B cell (primary cell): Measurements from ENCODE around the gene ITSN2. TPM values are rescaled to one million over a fixed set of nuclear protein-coding genes. Genes with fewer than 3 reads are reported as not detected.

Experiments
- ATAC-seq: fragments of 200-7000 bp; cut with Tn5 transposase; one replicate; pipeline ENCODE4 v1.10.0; 2021; ENCODE audit warnings: low read depth, mild to moderate bottlenecking, moderate number of reproducible peaks, moderate library complexity
- CTCF ChIA-PET: fragments of 350-600 bp; sonication (Branson Sonifier 250); formaldehyde crosslinking; loops from one replicate; lab custom pipeline; 2021; ENCODE audit warnings: antibody characterized with exemption, inconsistent platforms; lab: Charles Lee
- POLR2A ChIA-PET: fragments of 350-600 bp; sonication (Branson Sonifier 250); formaldehyde crosslinking; loops from one replicate; lab custom pipeline; 2021; ENCODE audit warnings: antibody characterized with exemption; lab: Charles Lee
- DNase-seq: peaks from one replicate; pipeline ENCODE4 v3.0.0; 2013
- H2AFZ ChIP-seq: 2 replicates; pipeline ENCODE4 v1.6.1; 2012; ENCODE audit warnings: mild to moderate bottlenecking, low read depth, low read length; ENCODE audit not compliant: insufficient read depth, poor library complexity, severe bottlenecking
- H3K27ac ChIP-seq, 2 donors: 1 replicate in 1 of 2; 2 replicates in 1 of 2; pipeline ENCODE4 v1.5.1; 2012 to 2013; ENCODE audit warnings: low read length in 2 of 2, mild to moderate bottlenecking in 2 of 2, moderate library complexity in 1 of 2
- H3K27me3 ChIP-seq, 4 experiments: fragments of 200-600 bp in 1 of 4; sonication (generic) in 1 of 4; replicated peaks in 1 of 4; 1 replicate in 2 of 4; 2 replicates in 2 of 4; pipeline versions ENCODE4 v1.6.1 to v1.7.0; 2013 to 2016; ENCODE audit warnings: low read length in 3 of 4, mild to moderate bottlenecking in 2 of 4, mixed read lengths in 1 of 4, moderate library complexity in 1 of 4; ENCODE audit not compliant: insufficient read depth in 4 of 4, control insufficient read depth in 3 of 4; ENCODE audit errors: control extremely low read depth in 1 of 4
- H3K36me3 ChIP-seq, 2 experiments: replicated peaks in 1 of 2; 1 replicate in 1 of 2; 2 replicates in 1 of 2; pipeline versions ENCODE4 v1.6.1 to v1.7.1; 2013; ENCODE audit warnings: low read length in 1 of 2; ENCODE audit not compliant: insufficient read depth in 2 of 2, control insufficient read depth in 1 of 2; ENCODE audit errors: control extremely low read depth in 1 of 2, extremely low read depth in 1 of 2
- H3K4me1 ChIP-seq, 2 donors: fragments of 200-600 bp in 1 of 2; sonication (generic) in 1 of 2; 1 replicate in 1 of 2; 2 replicates in 1 of 2; pipeline versions ENCODE4 v1.5.1 to v1.6.1; 2013 to 2017; ENCODE audit warnings: low read length in 2 of 2; ENCODE audit not compliant: control insufficient read depth in 2 of 2, insufficient read depth in 2 of 2
- H3K4me2 ChIP-seq: replicated peaks from 2 replicates; pipeline ENCODE3; 2012; ENCODE audit warnings: mild to moderate bottlenecking, low read depth, low read length; ENCODE audit not compliant: poor library complexity, severe bottlenecking
- H3K4me3 ChIP-seq, 5 experiments: fragments of 200-600 bp in 1 of 5; sonication (generic) in 1 of 5; 1 replicate in 3 of 5; 2 replicates in 2 of 5; pipeline versions ENCODE4 v1.5.1 to v1.7.0; 2011 to 2016; ENCODE audit warnings: low read length in 4 of 5, mild to moderate bottlenecking in 4 of 5, low read depth in 2 of 5, control low read depth in 1 of 5, moderate library complexity in 1 of 5; ENCODE audit not compliant: insufficient read depth in 1 of 5; ENCODE audit errors: control extremely low read depth in 1 of 5, extremely low read depth in 1 of 5
- H3K79me2 ChIP-seq: fragments of 200-600 bp; sonication (generic); one replicate; pipeline ENCODE4 v1.6.0; 2016; ENCODE audit warnings: low read length; ENCODE audit not compliant: control insufficient read depth, insufficient read depth
- H3K9ac ChIP-seq: fragments of 200-600 bp; sonication (generic); 2 replicates; pipeline ENCODE4 v1.6.1; 2017; ENCODE audit warnings: mild to moderate bottlenecking, low read length, moderate library complexity
- H3K9me3 ChIP-seq, 3 donors: one replicate each; pipeline versions ENCODE4 v1.6.1 to v1.7.1; 2013; ENCODE audit warnings: low read length in 2 of 3; ENCODE audit not compliant: control insufficient read depth in 2 of 3, insufficient read depth in 1 of 3; ENCODE audit errors: control extremely low read depth in 1 of 3
- H4K20me1 ChIP-seq: 2 replicates; pipeline ENCODE4 v1.6.0; 2012; ENCODE audit warnings: mild to moderate bottlenecking, low read length; ENCODE audit not compliant: insufficient read depth, control insufficient read depth, poor library complexity, severe bottlenecking
- H3K27ac Mint-ChIP-seq: one replicate; pipeline ENCODE4 v1.8.0; 2021; ENCODE audit warnings: mixed read lengths
- H3K27me3 Mint-ChIP-seq: one replicate; pipeline ENCODE4 v1.8.0; 2021; ENCODE audit warnings: mixed read lengths
- H3K4me1 Mint-ChIP-seq: one replicate; pipeline ENCODE4 v1.8.0; 2021; ENCODE audit warnings: mixed read lengths
- H3K4me3 Mint-ChIP-seq: one replicate; pipeline ENCODE4 v1.8.0; 2021; ENCODE audit warnings: mixed read lengths
- H3K9me3 Mint-ChIP-seq: one replicate; pipeline ENCODE4 v1.8.0; 2022; ENCODE audit warnings: mixed read lengths; ENCODE audit not compliant: insufficient read depth
- EZH2 ChIP-seq: IDR thresholded peaks from 2 replicates; pipeline ENCODE4 v1.6.1; 2012; ENCODE audit warnings: borderline replicate concordance, low read depth, mild to moderate bottlenecking, moderate library complexity, low read length; ENCODE audit not compliant: insufficient read depth, poor library complexity, severe bottlenecking
- WGBS: methylation state at CpG from one replicate; pipeline ENCODE4 v1.1.5; 2013; ENCODE audit warnings: missing lambda C conversion rate; ENCODE audit not compliant: insufficient coverage; 5-methylcytosine and 5-hydroxymethylcytosine counted together
- intact Hi-C: fragments of 100-400 bp; cut with micrococcal nuclease; formaldehyde crosslinking; loops from one replicate; pipeline ENCODE4 v1.10.0; 2022
- polyA plus RNA-seq: library from polyadenylated mRNA; depleted of rRNA; stranded (reverse); fragments of >200 nt; gene quantifications from 2 replicates; pipeline ENCODE4 v1.2.3, GENCODE V29; 2012
- total RNA-seq, 2 donors: library from RNA; stranded (reverse); fragments of 120-200 nt in 1 of 2; gene quantifications; 1 replicate in 1 of 2; 2 replicates in 1 of 2; pipeline versions ENCODE4 v1.2.3 to v1.2.4, GENCODE V29; 2013 to 2022
- TF ChIP-seq, protein P1 (sequence below): fragments of 200-600 bp; IDR thresholded peaks from one replicate; pipeline ENCODE4 v1.8.0; 2022; ENCODE audit warnings: antibody characterized with exemption, mild to moderate bottlenecking

ITSN2 gene
- total and polyA plus RNA-seq, 2 donors (not counting 1 experiment from before 2014, with no cell fraction given), result 107 to 200 TPM

DNA sequence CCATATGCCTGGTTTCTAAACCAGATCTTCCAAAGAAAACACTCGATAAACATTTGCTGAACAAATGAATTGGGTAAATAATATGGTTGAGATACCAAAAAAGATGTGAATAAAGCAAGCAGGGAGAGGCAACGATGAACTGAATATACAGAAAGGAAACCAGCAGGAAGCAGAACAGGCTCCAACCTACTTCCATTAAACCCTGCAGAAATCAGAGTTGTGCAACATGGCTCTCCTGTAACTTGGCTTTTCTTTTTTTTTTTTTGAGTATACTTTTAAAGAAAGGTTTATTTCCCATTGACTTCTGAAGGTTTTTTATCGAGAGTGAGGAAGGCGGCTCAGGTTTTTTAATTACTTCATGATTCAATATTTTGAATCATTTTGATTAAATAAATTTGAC lies 23.5 kb downstream of the ITSN2 start:
- H3K27me3 ChIP-seq, result no peaks in the 10 kb centered on the region
- peak overlapping the region; percentile 13 for H3K4me2 ChIP-seq
- H3K27ac ChIP-seq, result peak overlapping the region in 1 of 2 donors; percentile 57
- H3K9me3 Mint-ChIP-seq, result no peaks in the 10 kb centered on the region
- no CpG with 5 or more reads among the region's 4 CpGs for WGBS
- ChIA-PET CTCF (no interaction called here), POLR2A (interaction anchor here (0.7 kb wide), 1 partner anchor 24 kb away, joined by 3 read pairs; no protein-coding TSS in a partner anchor)
- no peak overlapping the region for H3K4me3 ChIP-seq
- intact Hi-C loops, result no loop called here
- H3K36me3 ChIP-seq, result peaks cover 0 to 2% of the 10 kb centered on the region in 2 experiments
- no peak overlapping the region for H2AFZ ChIP-seq
- H3K79me2 ChIP-seq, result peaks cover 94% of the 10 kb centered on the region
- peaks cover 38% of the 10 kb centered on the region for H4K20me1 ChIP-seq
- H3K4me3 Mint-ChIP-seq, result no peak overlapping the region
- H3K9ac ChIP-seq, result no peak overlapping the region
- DNase-seq (no peak), ATAC-seq (no peak)
- peaks cover 0 to 5% (median 0%) of the 10 kb centered on the region in 3 donors for H3K9me3 ChIP-seq
- H3K27ac Mint-ChIP-seq, result peak overlapping the region; percentile 66
- peaks cover 77% of the 10 kb centered on the region for H3K4me1 Mint-ChIP-seq
- peaks cover 69 to 71% of the 10 kb centered on the region in 2 donors for H3K4me1 ChIP-seq
- H3K27me3 Mint-ChIP-seq, result no peaks in the 10 kb centered on the region
- TF ChIP-seq, protein P1, sequence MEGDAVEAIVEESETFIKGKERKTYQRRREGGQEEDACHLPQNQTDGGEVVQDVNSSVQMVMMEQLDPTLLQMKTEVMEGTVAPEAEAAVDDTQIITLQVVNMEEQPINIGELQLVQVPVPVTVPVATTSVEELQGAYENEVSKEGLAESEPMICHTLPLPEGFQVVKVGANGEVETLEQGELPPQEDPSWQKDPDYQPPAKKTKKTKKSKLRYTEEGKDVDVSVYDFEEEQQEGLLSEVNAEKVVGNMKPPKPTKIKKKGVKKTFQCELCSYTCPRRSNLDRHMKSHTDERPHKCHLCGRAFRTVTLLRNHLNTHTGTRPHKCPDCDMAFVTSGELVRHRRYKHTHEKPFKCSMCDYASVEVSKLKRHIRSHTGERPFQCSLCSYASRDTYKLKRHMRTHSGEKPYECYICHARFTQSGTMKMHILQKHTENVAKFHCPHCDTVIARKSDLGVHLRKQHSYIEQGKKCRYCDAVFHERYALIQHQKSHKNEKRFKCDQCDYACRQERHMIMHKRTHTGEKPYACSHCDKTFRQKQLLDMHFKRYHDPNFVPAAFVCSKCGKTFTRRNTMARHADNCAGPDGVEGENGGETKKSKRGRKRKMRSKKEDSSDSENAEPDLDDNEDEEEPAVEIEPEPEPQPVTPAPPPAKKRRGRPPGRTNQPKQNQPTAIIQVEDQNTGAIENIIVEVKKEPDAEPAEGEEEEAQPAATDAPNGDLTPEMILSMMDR, result no peak
- TF ChIP-seq EZH2, result no peak

DNA sequence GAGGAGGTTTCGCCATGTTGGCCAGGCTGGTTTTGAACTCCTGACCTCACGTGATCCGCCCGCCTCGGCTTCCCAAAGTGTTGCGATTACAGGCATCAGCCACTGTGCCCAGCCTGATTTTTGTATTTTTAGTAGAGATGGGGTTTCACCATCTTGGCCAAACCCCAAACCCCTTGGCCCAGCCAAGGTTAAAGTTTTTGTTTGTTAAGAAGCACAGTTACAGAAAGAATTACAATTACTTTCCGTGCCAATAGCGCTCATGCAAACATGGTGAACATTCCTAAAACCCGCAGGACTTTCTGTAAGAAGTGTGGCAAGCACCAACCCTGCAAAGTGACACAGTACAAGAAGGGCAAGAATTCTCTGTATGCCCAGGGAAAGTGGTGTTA lies 26.1 kb downstream of the ITSN2 start:
- H3K4me2 ChIP-seq, result no peak overlapping the region
- H3K9ac ChIP-seq, result no peak overlapping the region
- TF ChIP-seq, protein P1, result no peak
- TF ChIP-seq EZH2, result no peak
- peaks cover 16% of the 10 kb centered on the region for H4K20me1 ChIP-seq
- no peak overlapping the region for H2AFZ ChIP-seq
- peaks cover 0 to 5% (median 0%) of the 10 kb centered on the region in 3 donors for H3K9me3 ChIP-seq
- WGBS, result 80% methylated on average over 5 of the region's 9 CpGs
- DNase-seq (no peak), ATAC-seq (no peak)
- H3K27me3 Mint-ChIP-seq, result no peaks in the 10 kb centered on the region
- no peaks in the 10 kb centered on the region for H3K9me3 Mint-ChIP-seq
- H3K27me3 ChIP-seq, result no peaks in the 10 kb centered on the region
- ChIA-PET POLR2A (no interaction called here), CTCF (no interaction called here)
- peak overlapping the region; percentile 56 for H3K27ac Mint-ChIP-seq
- peaks cover 71% of the 10 kb centered on the region for H3K4me1 Mint-ChIP-seq
- peaks cover 94% of the 10 kb centered on the region for H3K79me2 ChIP-seq
- H3K36me3 ChIP-seq, result no peaks in the 10 kb centered on the region
- intact Hi-C loops, result no loop called here
- peaks cover 69 to 70% of the 10 kb centered on the region in 2 donors for H3K4me1 ChIP-seq
- H3K4me3 Mint-ChIP-seq, result no peak overlapping the region
- H3K4me3 ChIP-seq, result no peak overlapping the region
- H3K27ac ChIP-seq, result peak overlapping the region in 1 of 2 donors; percentile 92
